ENCODE results near the gene NCOA1.

Gene NCOA1

DNA sequence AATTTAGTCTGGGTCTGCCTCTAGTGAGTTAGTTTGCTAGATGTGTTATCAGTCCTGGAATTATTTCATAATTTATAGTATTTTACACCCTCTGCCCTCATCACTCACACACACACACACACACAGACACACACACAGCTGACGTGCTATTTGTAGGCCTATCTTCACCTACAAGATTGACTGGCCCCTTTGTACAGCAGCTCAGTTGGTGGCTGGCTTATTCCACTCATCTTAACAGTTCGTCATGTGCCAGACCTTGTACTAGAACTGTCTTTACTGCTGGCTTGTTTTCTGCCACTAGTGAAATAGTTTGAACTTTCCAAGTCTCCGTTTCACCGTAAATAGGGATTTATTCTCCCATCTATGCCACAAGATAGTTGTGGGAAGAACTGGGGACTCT lies 323.5 kb downstream of the NCOA1 start:
- TF ChIP-seq EZH2 (IDR thresholded peaks at IDR 0.05; ENCODE audit: borderline replicate concordance, low read depth, low read length, severe bottlenecking), result no peak
- TF ChIP-seq, protein P1, sequence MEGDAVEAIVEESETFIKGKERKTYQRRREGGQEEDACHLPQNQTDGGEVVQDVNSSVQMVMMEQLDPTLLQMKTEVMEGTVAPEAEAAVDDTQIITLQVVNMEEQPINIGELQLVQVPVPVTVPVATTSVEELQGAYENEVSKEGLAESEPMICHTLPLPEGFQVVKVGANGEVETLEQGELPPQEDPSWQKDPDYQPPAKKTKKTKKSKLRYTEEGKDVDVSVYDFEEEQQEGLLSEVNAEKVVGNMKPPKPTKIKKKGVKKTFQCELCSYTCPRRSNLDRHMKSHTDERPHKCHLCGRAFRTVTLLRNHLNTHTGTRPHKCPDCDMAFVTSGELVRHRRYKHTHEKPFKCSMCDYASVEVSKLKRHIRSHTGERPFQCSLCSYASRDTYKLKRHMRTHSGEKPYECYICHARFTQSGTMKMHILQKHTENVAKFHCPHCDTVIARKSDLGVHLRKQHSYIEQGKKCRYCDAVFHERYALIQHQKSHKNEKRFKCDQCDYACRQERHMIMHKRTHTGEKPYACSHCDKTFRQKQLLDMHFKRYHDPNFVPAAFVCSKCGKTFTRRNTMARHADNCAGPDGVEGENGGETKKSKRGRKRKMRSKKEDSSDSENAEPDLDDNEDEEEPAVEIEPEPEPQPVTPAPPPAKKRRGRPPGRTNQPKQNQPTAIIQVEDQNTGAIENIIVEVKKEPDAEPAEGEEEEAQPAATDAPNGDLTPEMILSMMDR (IDR thresholded peaks at IDR 0.05; ENCODE audit: borderline replicate concordance, extremely low read depth, low read length, poor library complexity, severe bottlenecking), result no peak
- DNase-seq (no peak), ATAC-seq (ENCODE audit: insufficient read depth, low read depth) (no peak)
- H3K4me2 ChIP-seq (ENCODE audit: insufficient read depth, low read length), result no peak overlapping the region
- H4K20me1 ChIP-seq (ENCODE audit: insufficient read depth, low read length), result peaks cover 42% of the 10 kb centered on the region
- peaks cover 65% of the 10 kb centered on the region for H3K79me2 ChIP-seq (ENCODE audit: insufficient read depth, low read length)
- H3K9ac ChIP-seq (ENCODE audit: low read depth, low read length), result no peak overlapping the region
- no peaks in the 10 kb centered on the region for H3K27me3 ChIP-seq (ENCODE audit: insufficient read depth, low read length, poor library complexity)
- H3K27ac ChIP-seq (ENCODE audit: low read length), result no peak overlapping the region
- no peaks in the 10 kb centered on the region for H3K9me3 ChIP-seq (ENCODE audit: insufficient read depth, low read length, severe bottlenecking)
- no peak overlapping the region for H2AFZ ChIP-seq (ENCODE audit: low read depth, low read length)
- H3K36me3 ChIP-seq (ENCODE audit: insufficient read depth, low read length), result peaks cover 92% of the 10 kb centered on the region
- H3K4me3 ChIP-seq (ENCODE audit: low read depth in 1 of 2, low read length in 2 of 2), result no peak overlapping the region
- H3K4me1 ChIP-seq (ENCODE audit: insufficient read depth, low read length), result no peaks in the 10 kb centered on the region

DNA sequence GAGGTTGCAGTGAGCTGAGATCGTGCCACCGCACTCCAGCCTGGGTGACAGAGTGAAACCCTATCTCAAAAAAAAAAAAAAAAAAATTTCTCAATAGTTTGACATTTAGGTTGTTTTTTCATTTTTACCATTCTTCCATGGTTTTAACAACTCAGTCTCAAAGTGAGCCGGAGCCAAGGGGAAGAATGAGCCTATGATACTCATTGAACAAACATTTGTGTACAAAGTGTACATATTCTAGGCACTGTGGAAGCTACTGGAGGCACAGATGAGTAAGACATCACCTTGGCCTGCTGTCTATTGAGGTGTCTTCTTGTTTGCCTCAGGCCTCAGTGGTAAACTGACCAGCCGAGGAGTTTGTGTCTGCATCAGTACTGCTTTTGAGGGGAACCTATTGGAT lies 324.1 kb downstream of the NCOA1 start:
- DNase-seq (no peak), ATAC-seq (ENCODE audit: insufficient read depth, low read depth) (no peak)
- H3K27ac ChIP-seq (ENCODE audit: low read length), result no peak overlapping the region
- H3K27me3 ChIP-seq (ENCODE audit: insufficient read depth, low read length, poor library complexity), result no peaks in the 10 kb centered on the region
- no peaks in the 10 kb centered on the region for H3K4me1 ChIP-seq (ENCODE audit: insufficient read depth, low read length)
- no peak overlapping the region for H3K4me3 ChIP-seq (ENCODE audit: low read depth in 1 of 2, low read length in 2 of 2)
- no peak overlapping the region for H3K4me2 ChIP-seq (ENCODE audit: insufficient read depth, low read length)
- peaks cover 92% of the 10 kb centered on the region for H3K36me3 ChIP-seq (ENCODE audit: insufficient read depth, low read length)
- H2AFZ ChIP-seq (ENCODE audit: low read depth, low read length), result no peak overlapping the region
- H3K79me2 ChIP-seq (ENCODE audit: insufficient read depth, low read length), result peaks cover 58% of the 10 kb centered on the region
- H3K9me3 ChIP-seq (ENCODE audit: insufficient read depth, low read length, severe bottlenecking), result no peaks in the 10 kb centered on the region
- TF ChIP-seq EZH2 (IDR thresholded peaks at IDR 0.05; ENCODE audit: borderline replicate concordance, low read depth, low read length, severe bottlenecking), result no peak
- TF ChIP-seq, protein P1 (IDR thresholded peaks at IDR 0.05; ENCODE audit: borderline replicate concordance, extremely low read depth, low read length, poor library complexity, severe bottlenecking), result no peak
- peaks cover 41% of the 10 kb centered on the region for H4K20me1 ChIP-seq (ENCODE audit: insufficient read depth, low read length)
- no peak overlapping the region for H3K9ac ChIP-seq (ENCODE audit: low read depth, low read length)

DNA sequence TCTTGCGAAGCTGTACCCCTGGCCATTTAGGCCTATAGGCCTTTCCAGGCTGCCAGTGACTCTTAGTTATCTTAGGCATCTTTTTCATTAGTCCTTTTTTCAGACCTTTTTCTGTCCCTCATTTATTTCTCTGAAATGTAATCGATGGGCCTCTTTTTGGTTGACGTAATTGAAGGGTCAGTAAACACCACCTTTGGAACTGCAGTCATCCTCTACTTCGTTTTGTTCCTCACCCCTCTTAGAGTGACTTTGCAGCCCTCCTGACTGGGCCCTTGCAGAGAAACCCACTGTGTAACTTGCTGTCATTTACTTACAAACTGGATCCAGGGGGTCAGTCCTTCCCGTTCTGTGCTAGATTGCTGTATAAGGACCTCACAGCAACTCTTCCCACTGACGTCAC lies 325.4 kb downstream of the NCOA1 start:
- Histone ChIP-seq H3K4me3 (ENCODE audit: low read depth in 1 of 2, low read length in 2 of 2) (no peak overlapping the region), H3K4me2 (ENCODE audit: insufficient read depth, low read length) (no peak overlapping the region), H2AFZ (ENCODE audit: low read depth, low read length) (no peak overlapping the region), H3K27me3 (ENCODE audit: insufficient read depth, low read length, poor library complexity) (no peaks in the 10 kb centered on the region), H3K27ac (ENCODE audit: low read length) (no peak overlapping the region), H3K9me3 (ENCODE audit: insufficient read depth, low read length, severe bottlenecking) (no peaks in the 10 kb centered on the region), H3K36me3 (ENCODE audit: insufficient read depth, low read length) (peaks cover 98% of the 10 kb centered on the region), H4K20me1 (ENCODE audit: insufficient read depth, low read length) (peaks cover 44% of the 10 kb centered on the region), H3K79me2 (ENCODE audit: insufficient read depth, low read length) (peaks cover 49% of the 10 kb centered on the region), H3K9ac (ENCODE audit: low read depth, low read length) (no peak overlapping the region), H3K4me1 (ENCODE audit: insufficient read depth, low read length) (no peaks in the 10 kb centered on the region)
- DNase-seq, result no peak
- ATAC-seq (ENCODE audit: insufficient read depth, low read depth), result no peak
- no peak for TF ChIP-seq EZH2 (IDR thresholded peaks at IDR 0.05; ENCODE audit: borderline replicate concordance, low read depth, low read length, severe bottlenecking)
- TF ChIP-seq, protein P1 (IDR thresholded peaks at IDR 0.05; ENCODE audit: borderline replicate concordance, extremely low read depth, low read length, poor library complexity, severe bottlenecking), result no peak

DNA sequence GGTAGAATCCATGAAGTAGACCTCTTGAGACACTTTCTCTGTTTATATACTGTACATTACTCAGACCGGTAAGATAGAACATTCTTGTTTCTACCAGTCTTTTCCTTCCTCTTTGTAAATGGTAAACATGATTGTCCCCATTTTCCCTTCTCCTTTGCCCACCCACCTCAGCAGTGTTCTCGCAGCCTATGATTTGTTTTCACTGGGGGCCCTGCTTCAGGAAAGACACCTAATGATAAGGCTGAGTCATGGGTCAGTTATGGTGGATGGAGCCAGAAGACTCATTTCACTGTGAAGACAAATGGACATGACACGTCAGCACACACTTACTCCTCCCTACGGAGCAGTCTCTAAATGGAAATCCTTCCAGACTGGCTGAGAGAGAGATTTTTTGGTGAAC lies 325.8 kb downstream of the NCOA1 start:
- no peak for ATAC-seq (ENCODE audit: insufficient read depth, low read depth)
- H3K9ac ChIP-seq (ENCODE audit: low read depth, low read length), result no peak overlapping the region
- no peak overlapping the region for H3K4me2 ChIP-seq (ENCODE audit: insufficient read depth, low read length)
- H3K27ac ChIP-seq (ENCODE audit: low read length), result no peak overlapping the region
- peaks cover 44% of the 10 kb centered on the region for H4K20me1 ChIP-seq (ENCODE audit: insufficient read depth, low read length)
- no peaks in the 10 kb centered on the region for H3K4me1 ChIP-seq (ENCODE audit: insufficient read depth, low read length)
- no peak for TF ChIP-seq EZH2 (IDR thresholded peaks at IDR 0.05; ENCODE audit: borderline replicate concordance, low read depth, low read length, severe bottlenecking)
- TF ChIP-seq, protein P1 (IDR thresholded peaks at IDR 0.05; ENCODE audit: borderline replicate concordance, extremely low read depth, low read length, poor library complexity, severe bottlenecking), result no peak
- no peak for DNase-seq
- H2AFZ ChIP-seq (ENCODE audit: low read depth, low read length), result no peak overlapping the region
- peaks cover 45% of the 10 kb centered on the region for H3K79me2 ChIP-seq (ENCODE audit: insufficient read depth, low read length)
- no peaks in the 10 kb centered on the region for H3K27me3 ChIP-seq (ENCODE audit: insufficient read depth, low read length, poor library complexity)
- no peak overlapping the region for H3K4me3 ChIP-seq (ENCODE audit: low read depth in 1 of 2, low read length in 2 of 2)
- H3K9me3 ChIP-seq (ENCODE audit: insufficient read depth, low read length, severe bottlenecking), result no peaks in the 10 kb centered on the region
- H3K36me3 ChIP-seq (ENCODE audit: insufficient read depth, low read length), result peaks cover 99% of the 10 kb centered on the region
